Heart left ventricle (tissue), 16 donors: Measurements from ENCODE around the gene COPS8. TPM values are rescaled to one million over a fixed set of nuclear protein-coding genes. Genes with fewer than 3 reads are reported as not detected.

Experiments
- ATAC-seq, 4 donors: fragments of 200-7000 bp; cut with Tn5 transposase; one replicate each; pipeline ENCODE4 v1.9.1; 2020 to 2022; ENCODE audit warnings: moderate library complexity in 4 of 4, mild to moderate bottlenecking in 3 of 4, moderate number of reproducible peaks in 1 of 4
- DNase-seq, 5 donors: peaks; one replicate each; pipeline ENCODE4 v3.0.0-alpha.2; 2020
- H3K27ac ChIP-seq, 12 donors: fragments of 200-600 bp; sonication (generic) in 4 of 12; one replicate each; pipeline versions ENCODE4 v1.5.0 to v1.8.0; 2016 to 2022; ENCODE audit warnings: mild to moderate bottlenecking in 2 of 12
- H3K27me3 ChIP-seq, 9 donors: fragments of 200-600 bp; sonication (generic) in 2 of 9; one replicate each; pipeline versions ENCODE4 v1.5.1 to v1.8.0; 2016 to 2022; ENCODE audit warnings: mild to moderate bottlenecking in 3 of 9
- H3K36me3 ChIP-seq, 9 donors: fragments of 200-600 bp; sonication (generic) in 2 of 9; one replicate each; pipeline versions ENCODE4 v1.5.0 to v1.8.0; 2018 to 2022; ENCODE audit warnings: mild to moderate bottlenecking in 2 of 9
- H3K4me1 ChIP-seq, 12 donors: fragments of 200-600 bp; sonication (generic) in 4 of 12; one replicate each; pipeline versions ENCODE4 v1.5.0 to v1.8.0; 2016 to 2022; ENCODE audit warnings: mild to moderate bottlenecking in 3 of 12
- H3K4me3 ChIP-seq, 12 donors: fragments of 200-600 bp; sonication (generic) in 4 of 12; one replicate each; pipeline versions ENCODE4 v1.5.0 to v1.8.0; 2017 to 2022; ENCODE audit warnings: mild to moderate bottlenecking in 9 of 12, moderate library complexity in 4 of 12
- H3K9me3 ChIP-seq, 12 donors: fragments of 200-600 bp; sonication (generic) in 4 of 12; one replicate each; pipeline versions ENCODE4 v1.5.0 to v1.8.0; 2016 to 2022; ENCODE audit warnings: mild to moderate bottlenecking in 1 of 12
- POLR2A ChIP-seq, 2 donors: fragments of 450-650 bp; IDR thresholded peaks; one replicate each; pipeline ENCODE4 v1.6.1; 2017; ENCODE audit warnings: antibody characterized with exemption in 2 of 2, mild to moderate bottlenecking in 2 of 2, moderate library complexity in 2 of 2
- WGBS, 4 donors: extraction: QIAGEN DNeasy Blood & Tissue Kit in 2 of 4; methylation state at CpG; one replicate each; pipeline versions ENCODE4 v1.1.5 to v1.1.7; 2013 to 2018; 5-methylcytosine and 5-hydroxymethylcytosine counted together
- intact Hi-C, 10 donors: fragments of 100-400 bp; cut with DNase I; formaldehyde crosslinking; loops; one replicate each; pipeline versions ENCODE4 v1.11.1 to v1.14.2; 2022
- polyA plus RNA-seq, 2 donors: library from polyadenylated mRNA; stranded (reverse); fragments of 200-250 nt; gene quantifications; one replicate each; pipeline ENCODE4 v1.2.3, GENCODE V29; 2013
- total RNA-seq, 9 donors: library from RNA; depleted of rRNA in 2 of 9; stranded (reverse); fragments of >200 nt in 2 of 9; fragmentation: NEBNext Ultra II Directional in 3 of 9; extraction: Animal tissue kit (Norgen Biotek cat#: 25700) in 3 of 9; gene quantifications; one replicate each; pipeline versions ENCODE4 v1.1.0 to v1.2.4, GENCODE V29; 2016 to 2023
- TF ChIP-seq, protein P1 (sequence below), 12 donors: fragments of 200-600 bp; sonication (generic) in 4 of 12; IDR thresholded peaks; one replicate each; pipeline versions ENCODE4 v1.5.0 to v1.8.0; 2018 to 2022; ENCODE audit warnings: antibody characterized with exemption in 12 of 12, mild to moderate bottlenecking in 5 of 12
- donor health status: ischemic (EF 13 %, LVEDD 7.1; RV severe dilation, severe dysfunction).
- donor health status: healthy with polysubstance abuse.
- donor health status: DM: no; HTN: yes; CAD: no.
- donor health status: DM: no; HTN: no; CAD: no.
- donor health status: ischemic (EF 25% LVEDD 6.9; RV normal size, moderate dysfunction).
- donor health status: ischemic (EF 25% LVEDD 5.7; RV mildly dilated, moderate dysfunction).
- donor health status: healthy.
- donor health status: DM: yes; HTN: yes; CAD: no.
- donor health status: ischemic (EF 35%, LVEDD 5.7; RV mildly dilated, moderate dysfunction).
- donor health status: nonischemic (EF 11% LVEDD 7.7; RV severe dilation, severe dysfunction).
- donor health status: DM: yes; HTN: yes; CAD: no.
- donor health status: PGD.
- donor health status: ischemic (EF 29% LVEDD 5.4; RV normal size, mild dysfunction).
- donor health status: nonischemic (EF 23%, LVEDD 6.1; RV moderate dilation, normal function).

COPS8 gene
- total and polyA plus RNA-seq, 11 donors, result 34.7 to 231 (median 93.0) TPM

DNA sequence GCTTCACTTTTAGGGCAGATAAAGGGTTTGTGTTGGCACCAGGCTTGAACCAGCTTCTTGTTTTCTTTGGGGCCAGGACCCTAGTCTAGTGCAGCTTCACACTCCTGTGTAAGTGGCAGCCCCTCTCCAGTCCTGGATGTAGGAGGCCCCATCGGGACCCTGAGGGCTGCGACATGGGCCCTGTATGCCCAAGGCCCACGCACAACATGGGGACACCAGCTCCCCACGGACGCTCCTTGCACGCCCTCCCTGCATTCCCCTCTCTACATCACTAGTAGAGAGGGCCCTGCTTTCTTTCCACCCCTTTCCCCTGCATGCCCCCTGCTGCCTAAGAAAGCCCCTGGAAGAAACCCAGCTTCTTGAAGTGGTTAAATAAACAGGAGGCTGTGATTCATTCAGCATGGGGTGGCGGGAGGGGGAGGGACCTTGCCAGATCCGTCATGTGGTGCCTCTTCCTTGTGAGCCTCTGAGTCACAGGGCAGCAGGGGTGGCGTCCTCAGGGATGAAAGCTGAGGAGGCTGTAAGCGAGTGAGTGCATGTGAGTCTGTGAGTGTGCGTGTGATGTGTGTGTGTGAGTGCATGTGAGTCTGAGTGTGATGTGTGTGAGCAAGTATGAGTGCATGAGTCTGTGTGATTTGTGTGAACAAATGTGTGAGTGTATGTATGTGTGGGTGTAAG is 42.5 kb downstream of the COPS8 start:
- Histone ChIP-seq H3K36me3 (no peaks in the 10 kb centered on the region), H3K4me3 (no peak overlapping the region), H3K27me3 (no peaks in the 10 kb centered on the region), H3K27ac (peak overlapping the region in 10 of 12 donors; percentile 11 to 79 (median 60)), H3K4me1 (peaks cover 0 to 15% (median 0%) of the 10 kb centered on the region in 12 donors), H3K9me3 (no peaks in the 10 kb centered on the region)
- intact Hi-C loops, result loop anchor here in 5 of 10 donors (10.0 kb wide), 3 partner anchors 287 to 447 kb away; partner anchors contain the start of gene COL6A3 (in 3 of the 5)
- peak; percentile 76 to 96 (median 94) for ATAC-seq
- 36 to 68% (median 51%) methylated on average over 9 to 11 of the region's 11 CpGs for WGBS, 4 donors
- TF ChIP-seq, protein P1, sequence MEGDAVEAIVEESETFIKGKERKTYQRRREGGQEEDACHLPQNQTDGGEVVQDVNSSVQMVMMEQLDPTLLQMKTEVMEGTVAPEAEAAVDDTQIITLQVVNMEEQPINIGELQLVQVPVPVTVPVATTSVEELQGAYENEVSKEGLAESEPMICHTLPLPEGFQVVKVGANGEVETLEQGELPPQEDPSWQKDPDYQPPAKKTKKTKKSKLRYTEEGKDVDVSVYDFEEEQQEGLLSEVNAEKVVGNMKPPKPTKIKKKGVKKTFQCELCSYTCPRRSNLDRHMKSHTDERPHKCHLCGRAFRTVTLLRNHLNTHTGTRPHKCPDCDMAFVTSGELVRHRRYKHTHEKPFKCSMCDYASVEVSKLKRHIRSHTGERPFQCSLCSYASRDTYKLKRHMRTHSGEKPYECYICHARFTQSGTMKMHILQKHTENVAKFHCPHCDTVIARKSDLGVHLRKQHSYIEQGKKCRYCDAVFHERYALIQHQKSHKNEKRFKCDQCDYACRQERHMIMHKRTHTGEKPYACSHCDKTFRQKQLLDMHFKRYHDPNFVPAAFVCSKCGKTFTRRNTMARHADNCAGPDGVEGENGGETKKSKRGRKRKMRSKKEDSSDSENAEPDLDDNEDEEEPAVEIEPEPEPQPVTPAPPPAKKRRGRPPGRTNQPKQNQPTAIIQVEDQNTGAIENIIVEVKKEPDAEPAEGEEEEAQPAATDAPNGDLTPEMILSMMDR (IDR thresholded peaks at IDR 0.05), result no peak
- no peak for TF ChIP-seq POLR2A (IDR thresholded peaks at IDR 0.05)
- DNase-seq, result peak; percentile 79 to 91 (median 88)

DNA sequence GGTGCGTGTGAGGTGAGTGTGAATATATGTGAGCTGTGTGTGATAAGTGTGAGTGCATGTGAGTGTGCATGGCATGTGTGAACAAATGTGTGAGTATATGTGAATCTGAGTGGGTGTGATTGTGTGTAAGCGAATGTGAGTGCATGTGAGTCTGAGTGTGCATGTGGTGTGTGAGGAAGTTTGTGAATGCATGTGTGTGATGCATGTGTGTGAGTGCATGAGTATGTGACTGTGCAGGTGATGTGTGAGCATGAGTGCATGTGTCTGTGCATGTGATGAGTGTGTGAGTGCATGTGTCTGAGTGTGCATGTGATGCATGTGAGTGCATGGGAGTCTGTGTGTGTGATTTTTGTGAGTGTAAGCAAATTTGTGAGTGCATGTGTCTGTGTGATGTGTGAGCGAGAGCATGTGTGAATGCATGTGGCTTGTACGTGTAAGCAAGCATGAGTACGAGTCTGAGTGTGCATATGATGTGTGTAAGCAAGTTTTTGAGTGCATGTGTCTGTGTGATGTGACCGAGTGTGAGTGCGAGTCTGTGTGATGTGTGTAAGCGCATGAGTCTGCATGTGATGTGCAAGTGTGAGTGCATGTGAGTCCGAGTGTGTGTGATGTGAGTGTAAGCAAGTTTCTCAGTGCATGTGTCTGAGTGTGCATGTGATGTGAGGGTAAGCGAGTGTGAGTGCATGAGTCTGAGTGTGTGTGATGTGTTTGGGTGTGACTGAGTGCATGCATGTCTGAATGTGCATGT is 43.3 kb downstream of the COPS8 start:
- no peaks in the 10 kb centered on the region for H3K27me3 ChIP-seq
- DNase-seq (no peak), ATAC-seq (no peak)
- H3K4me3 ChIP-seq, result no peak overlapping the region
- H3K4me1 ChIP-seq, result peaks cover 0 to 15% (median 0%) of the 10 kb centered on the region in 12 donors
- intact Hi-C loops, result loop anchor here in 5 of 10 donors (10.0 kb wide), 3 partner anchors 286 to 446 kb away; partner anchors contain the start of gene COL6A3 (in 3 of the 5)
- no peak overlapping the region for H3K27ac ChIP-seq
- TF ChIP-seq, protein P1 (IDR thresholded peaks at IDR 0.05), result no peak
- TF ChIP-seq POLR2A (IDR thresholded peaks at IDR 0.05), result no peak
- WGBS, 4 donors, result 94 to 97% (median 96%) methylated on average over 10 of the region's 10 CpGs
- no peaks in the 10 kb centered on the region for H3K36me3 ChIP-seq
- H3K9me3 ChIP-seq, result no peaks in the 10 kb centered on the region

DNA sequence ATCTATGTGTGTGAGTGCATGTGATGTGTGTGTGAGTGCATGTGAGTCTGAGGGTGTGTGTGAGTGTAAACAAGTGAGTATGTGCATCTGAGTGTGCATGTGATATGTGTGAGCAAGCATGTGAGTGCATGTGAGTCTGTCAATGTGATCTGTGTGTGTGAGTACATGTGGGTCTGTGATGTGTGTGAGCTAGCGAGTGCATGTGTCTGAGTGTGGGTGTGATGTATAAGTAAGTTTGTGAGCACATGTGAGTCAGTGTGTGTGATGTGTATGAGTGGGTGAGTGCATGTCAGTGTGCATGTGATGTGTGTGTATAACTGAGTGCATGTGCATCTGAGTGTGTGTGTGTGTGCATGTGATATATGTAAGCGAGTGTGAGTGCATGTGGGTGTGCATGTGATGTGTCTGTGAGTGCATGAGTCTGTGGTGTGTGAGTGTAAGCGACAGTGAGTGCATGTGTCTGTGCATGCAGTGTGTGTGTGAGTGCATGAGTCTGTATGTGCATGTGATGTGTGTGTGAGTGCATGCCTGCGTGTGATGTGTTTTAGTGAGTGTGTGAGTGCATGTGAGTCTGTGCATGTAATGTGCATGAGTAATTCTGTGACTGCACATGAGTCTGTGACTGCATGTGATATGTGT is 44.1 kb downstream of the COPS8 start:
- H3K4me1 ChIP-seq, result peaks cover 0 to 15% (median 0%) of the 10 kb centered on the region in 12 donors
- ATAC-seq (no peak), DNase-seq (no peak)
- TF ChIP-seq, protein P1 (IDR thresholded peaks at IDR 0.05), result no peak
- TF ChIP-seq POLR2A (IDR thresholded peaks at IDR 0.05), result no peak
- no peaks in the 10 kb centered on the region for H3K27me3 ChIP-seq
- no peaks in the 10 kb centered on the region for H3K9me3 ChIP-seq
- no peak overlapping the region for H3K4me3 ChIP-seq
- H3K27ac ChIP-seq, result no peak overlapping the region
- no peaks in the 10 kb centered on the region for H3K36me3 ChIP-seq
- WGBS, 4 donors, result 85 to 98% (median 96%) methylated on average over 4 of the region's 4 CpGs
- intact Hi-C loops, result loop anchor here in 5 of 10 donors (10.0 kb wide), 3 partner anchors 285 to 445 kb away; partner anchors contain the start of gene COL6A3 (in 3 of the 5)
